DMS53 (cell line): ENCODE results near the gene SPSB3.

ENCODE experiments used
- DNase-seq: peaks from one replicate; lab custom pipeline; 2025; lab: John Stamatoyannopoulos, UW

The SPSB3 gene

DNA sequence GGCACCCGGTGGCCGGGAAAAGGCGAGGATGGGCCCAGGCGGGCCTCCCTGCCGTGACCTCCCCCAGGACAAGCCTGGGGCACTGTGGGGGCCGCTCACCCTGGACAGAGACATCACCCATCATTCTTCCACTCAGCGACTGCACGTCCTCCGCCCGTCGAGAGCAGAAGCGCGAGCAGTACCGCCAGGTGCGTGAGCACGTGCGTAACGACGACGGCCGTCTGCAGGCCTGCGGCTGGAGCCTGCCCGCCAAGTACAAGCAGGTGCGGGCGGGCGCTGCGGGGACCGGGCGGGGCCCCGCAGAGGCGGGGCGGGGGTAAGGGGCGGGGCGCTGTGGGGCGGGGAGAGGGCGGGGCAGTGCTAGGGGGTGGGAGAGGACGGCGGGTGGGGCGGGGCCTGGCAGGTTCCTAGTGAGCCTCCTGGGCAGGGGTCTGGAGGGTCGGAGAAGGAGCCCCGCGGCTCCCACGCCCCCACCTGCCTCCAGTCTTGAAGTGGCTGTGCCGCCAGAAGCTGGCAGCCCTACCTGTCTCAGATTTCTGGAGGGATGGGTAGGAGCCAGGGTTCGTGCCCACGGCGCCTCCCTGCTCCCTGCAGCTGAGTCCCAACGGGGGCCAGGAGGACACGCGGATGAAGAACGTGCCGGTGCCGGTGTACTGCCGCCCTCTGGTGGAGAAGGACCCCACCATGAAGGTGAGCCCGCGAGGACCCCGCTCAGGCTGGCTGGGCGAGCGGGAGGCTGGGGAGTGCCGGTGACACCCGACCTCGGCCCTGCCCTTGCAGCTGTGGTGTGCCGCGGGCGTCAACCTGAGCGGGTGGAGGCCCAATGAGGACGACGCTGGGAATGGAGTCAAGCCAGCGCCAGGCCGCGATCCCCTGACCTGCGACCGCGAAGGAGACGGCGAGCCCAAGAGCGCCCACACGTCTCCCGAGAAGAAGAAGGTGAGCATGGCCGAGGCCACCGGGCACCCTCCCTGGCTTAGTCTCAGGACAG, 18.6 kb downstream of the SPSB3 start:
- no peak for DNase-seq

- no peak for DNase-seq
These were observed 19.4 kb downstream of the SPSB3 start for GRCh38 chr16:1762879-1763520.

DNA sequence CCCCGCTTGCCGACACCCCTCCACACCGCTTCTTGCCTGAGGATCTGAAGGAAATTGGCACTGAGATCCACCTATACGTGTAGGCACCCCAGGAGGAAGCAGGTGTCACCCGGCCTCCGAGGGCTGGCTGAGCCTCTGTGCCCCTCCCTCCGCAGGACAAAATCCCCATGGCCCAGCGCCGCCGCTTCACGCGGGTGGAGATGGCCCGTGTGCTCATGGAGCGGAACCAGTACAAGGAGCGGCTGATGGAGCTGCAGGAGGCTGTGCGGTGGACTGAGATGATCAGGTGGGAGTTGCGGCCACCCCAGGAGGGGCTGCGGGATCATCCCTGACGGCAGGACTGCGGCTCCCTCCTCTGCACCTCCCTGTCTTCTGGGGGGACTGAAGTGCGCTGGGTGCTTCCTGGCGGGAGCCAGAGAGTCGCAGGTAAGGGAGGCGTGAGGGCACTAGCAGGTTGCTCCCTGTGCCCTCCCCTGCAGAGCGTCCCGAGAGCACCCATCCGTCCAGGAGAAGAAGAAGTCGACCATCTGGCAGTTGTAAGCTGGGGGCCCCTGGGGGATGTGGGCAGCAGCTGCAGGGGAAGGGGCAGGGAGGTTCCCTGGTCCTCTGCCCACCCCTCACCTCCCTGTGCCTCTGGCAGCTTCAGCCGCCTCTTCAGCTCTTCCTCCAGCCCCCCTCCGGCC, 20.0 kb downstream of the SPSB3 start:
- no peak for DNase-seq

DNA sequence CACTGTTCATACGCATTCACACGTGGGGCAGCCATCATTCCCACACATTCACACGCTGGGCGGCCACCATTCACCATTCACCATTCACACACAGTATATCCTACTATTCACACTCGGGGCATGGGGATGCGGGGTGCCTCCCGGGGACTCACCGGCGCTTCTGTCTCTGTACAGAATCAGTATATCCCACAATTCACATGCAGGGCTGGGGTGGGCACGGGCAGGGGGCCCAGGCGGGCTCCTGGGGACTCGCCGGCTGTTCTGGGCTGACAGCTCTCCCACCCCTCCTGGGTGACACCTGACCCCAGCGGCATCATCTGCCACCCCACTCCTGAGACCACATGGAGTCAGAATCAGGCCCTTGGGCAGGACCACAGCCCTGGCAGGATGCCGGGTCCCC, 20.6 kb downstream of the SPSB3 start:
- no peak for DNase-seq

GRCh38 chr16:1760911-1761310, 21.5 kb downstream of the SPSB3 start:
- no peak for DNase-seq

- DNase-seq = no peak
These were observed 22.9 kb downstream of the SPSB3 start for GRCh38 chr16:1759511-1759910.

- DNase-seq = no peak
These were observed 23.4 kb downstream of the SPSB3 start for GRCh38 chr16:1758923-1759322.

DNA sequence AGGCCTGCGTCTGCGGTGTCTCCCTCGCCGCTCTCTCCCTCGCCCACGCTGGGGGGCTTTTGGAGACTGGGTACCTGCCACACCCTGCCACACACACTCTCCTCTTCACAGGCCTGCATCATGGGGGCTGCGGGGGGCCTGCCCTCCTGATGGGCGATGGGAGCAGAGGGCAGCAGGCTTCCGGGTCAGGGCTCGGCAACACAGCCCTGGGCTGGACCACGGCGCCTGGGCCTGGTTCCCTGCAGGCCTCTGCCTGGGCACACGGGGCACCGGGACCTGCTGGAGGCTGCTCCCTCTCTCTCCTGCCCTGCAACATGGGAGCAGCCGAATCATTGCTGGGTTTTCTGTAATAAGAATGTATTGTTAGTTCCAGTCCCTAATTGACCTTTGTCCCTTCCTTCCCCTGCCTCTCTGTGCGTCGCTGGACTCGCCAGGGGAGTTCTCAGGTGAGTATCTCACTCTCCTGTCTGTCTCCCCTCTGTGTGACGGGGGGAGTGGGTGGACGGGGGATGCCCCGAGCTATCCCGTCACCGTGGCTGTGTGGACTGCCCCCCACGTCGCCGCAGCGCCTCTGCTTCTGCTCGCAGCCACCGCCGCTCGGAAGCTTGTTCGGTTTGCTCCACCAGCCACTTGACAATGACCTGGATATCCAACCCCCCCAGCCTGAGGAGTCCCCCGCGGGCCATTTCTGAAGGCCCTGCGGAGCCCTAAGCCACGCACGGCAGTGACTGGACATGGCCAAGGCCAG, 24.5 kb downstream of the SPSB3 start:
- no peak for DNase-seq

- DNase-seq = no peak
These were observed 28.2 kb downstream of the SPSB3 start for GRCh38 chr16:1754204-1754603.

DNA sequence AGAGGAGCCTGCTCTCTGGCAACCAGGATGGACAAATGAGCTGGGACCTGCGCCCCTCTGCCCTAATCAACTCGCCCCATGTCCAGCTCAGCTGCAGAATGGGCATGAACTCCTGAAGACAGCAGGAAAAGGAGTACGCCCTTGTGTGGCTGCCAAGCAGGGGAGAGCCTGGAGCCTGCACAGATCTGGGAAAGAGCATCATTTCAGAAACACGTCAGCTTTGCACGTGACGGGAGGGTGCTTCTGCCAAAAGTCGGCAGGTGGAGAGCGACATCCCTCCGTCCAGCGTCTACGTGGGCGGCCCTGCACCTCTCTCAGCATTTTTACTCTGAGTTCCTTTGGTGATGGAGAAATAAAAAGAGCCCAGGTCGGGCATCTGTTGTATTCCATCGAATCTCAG, 29.5 kb downstream of the SPSB3 start:
- no peak for DNase-seq

- DNase-seq = no peak
These were observed 30.4 kb downstream of the SPSB3 start for GRCh38 chr16:1751946-1752345.

GRCh38 chr16:1749152-1750117, 32.9 kb downstream of the SPSB3 start:
- DNase-seq = no peak

DNA sequence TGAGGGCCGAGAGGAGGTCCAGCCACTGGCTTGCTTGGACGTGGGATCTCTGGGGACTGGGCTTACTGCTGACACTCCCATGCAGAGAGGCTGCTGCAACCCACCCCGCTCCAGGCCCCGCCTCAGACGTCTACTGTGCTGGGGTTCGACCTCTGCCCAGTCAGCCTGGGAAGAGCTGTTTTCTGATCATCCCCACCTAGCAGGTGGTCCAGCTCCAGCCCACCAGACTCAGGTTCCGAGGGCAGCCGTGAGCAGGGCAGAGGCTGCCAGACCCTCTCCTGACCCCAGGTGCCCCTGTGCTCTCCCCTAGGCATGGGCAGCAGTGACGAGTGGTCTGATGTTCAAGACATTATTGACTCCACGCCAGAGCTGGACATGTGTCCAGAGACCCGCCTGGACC, 34.4 kb downstream of the SPSB3 start:
- no peak for DNase-seq

- no peak for DNase-seq
These were observed 35.6 kb downstream of the SPSB3 start for GRCh38 chr16:1746693-1747195.

- no peak for DNase-seq
These were observed 36.3 kb downstream of the SPSB3 start for GRCh38 chr16:1745900-1746692.

GRCh38 chr16:1745181-1745899, 37.0 kb downstream of the SPSB3 start:
- no peak for DNase-seq

GRCh38 chr16:1744338-1744840, 38.0 kb downstream of the SPSB3 start:
- no peak for DNase-seq

DNA sequence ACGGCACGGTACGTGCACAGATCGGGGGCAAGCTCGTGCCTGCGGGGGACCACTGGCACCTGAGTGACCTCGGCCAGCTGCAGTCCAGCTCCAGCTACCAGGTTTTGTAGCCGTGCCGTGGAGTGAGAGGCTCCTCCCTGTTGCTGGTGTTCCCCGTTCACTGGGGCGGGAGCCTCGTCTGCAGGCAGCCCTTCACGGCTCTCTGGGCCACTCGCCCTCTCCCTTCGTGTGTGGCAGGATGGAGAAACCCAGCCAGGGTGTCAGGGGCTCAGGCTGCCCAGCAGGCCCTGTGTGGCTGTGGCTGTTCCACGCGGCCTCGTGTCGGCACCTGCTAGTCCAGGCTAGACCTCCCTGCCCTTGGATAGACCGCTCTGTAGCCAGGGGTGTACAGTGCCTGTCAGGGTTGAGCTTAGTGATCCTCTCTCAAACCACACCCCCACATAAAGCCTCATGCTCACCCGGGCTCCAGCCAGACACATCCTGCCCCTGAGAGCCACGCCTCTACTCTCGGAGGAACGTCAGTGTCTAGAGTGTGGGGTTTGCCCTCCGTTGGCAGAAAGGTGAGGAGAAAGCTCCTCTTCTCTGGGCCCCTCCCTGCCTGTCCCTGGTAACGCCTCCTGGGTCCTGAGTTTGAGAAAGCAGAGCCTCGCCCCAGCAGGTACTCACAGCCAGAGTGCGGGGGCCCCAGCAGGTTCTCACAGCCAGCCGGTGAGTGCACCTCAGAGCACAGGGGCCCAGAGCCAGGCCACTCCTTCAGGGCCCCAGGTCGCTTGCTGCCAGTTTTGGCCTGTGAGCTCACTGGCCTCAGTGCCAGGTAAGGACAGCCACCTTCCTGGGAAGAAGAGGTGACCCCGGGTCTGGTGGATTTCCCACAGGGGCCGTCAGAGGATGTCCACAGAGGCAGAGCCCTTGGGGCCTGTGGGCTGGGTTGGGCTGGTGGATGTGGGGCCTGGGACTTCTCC, 38.7 kb downstream of the SPSB3 start:
- DNase-seq = no peak
